Choroid plexus epithelial cell (primary cell): ENCODE results near the gene GPR3.
"Not testable (repeated sequence)": the region's sequence is repeated elsewhere in the genome, so short reads cannot be mapped to it uniquely, and the experiment has no call there.

Experiments
- DNase-seq: peaks from one replicate; pipeline ENCODE4 v3.0.0-alpha.2; 2010; ENCODE audit warnings: low read depth
- H3K4me3 ChIP-seq: 2 replicates; pipeline ENCODE4 v1.5.1; 2011; ENCODE audit warnings: low read depth, mild to moderate bottlenecking, control low read depth, low read length, moderate library complexity
- TF ChIP-seq, protein P1 (sequence below): conservative IDR thresholded peaks from 2 replicates; pipeline ENCODE4 v1.5.1; 2011; ENCODE audit warnings: low read depth, mild to moderate bottlenecking, control low read depth, inconsistent platforms, low read length, moderate library complexity

Gene GPR3

GRCh38 chr1:27381969-27382762 lies 10.3 kb upstream of the GPR3 start:
- DNase-seq: no peak
- H3K4me3 ChIP-seq: no peak overlapping the region

GRCh38 chr1:27383039-27383605 lies 9.3 kb upstream of the GPR3 start, which contains the start of gene CD164L2:
CD164L2 (minus strand) TSS chr1:27383333; CDS start chr1:27383239, 94 bp downstream.
- TF ChIP-seq, protein P1, sequence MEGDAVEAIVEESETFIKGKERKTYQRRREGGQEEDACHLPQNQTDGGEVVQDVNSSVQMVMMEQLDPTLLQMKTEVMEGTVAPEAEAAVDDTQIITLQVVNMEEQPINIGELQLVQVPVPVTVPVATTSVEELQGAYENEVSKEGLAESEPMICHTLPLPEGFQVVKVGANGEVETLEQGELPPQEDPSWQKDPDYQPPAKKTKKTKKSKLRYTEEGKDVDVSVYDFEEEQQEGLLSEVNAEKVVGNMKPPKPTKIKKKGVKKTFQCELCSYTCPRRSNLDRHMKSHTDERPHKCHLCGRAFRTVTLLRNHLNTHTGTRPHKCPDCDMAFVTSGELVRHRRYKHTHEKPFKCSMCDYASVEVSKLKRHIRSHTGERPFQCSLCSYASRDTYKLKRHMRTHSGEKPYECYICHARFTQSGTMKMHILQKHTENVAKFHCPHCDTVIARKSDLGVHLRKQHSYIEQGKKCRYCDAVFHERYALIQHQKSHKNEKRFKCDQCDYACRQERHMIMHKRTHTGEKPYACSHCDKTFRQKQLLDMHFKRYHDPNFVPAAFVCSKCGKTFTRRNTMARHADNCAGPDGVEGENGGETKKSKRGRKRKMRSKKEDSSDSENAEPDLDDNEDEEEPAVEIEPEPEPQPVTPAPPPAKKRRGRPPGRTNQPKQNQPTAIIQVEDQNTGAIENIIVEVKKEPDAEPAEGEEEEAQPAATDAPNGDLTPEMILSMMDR: no peak
- no peak for DNase-seq
- no peak within 1 kb of the TSS for H3K4me3 ChIP-seq

More at GRCh38 chr1:27381969-27382762, 10.3 kb upstream of the GPR3 start:
- TF ChIP-seq, protein P1: no peak

- no peak for DNase-seq
- no peak overlapping the region for H3K4me3 ChIP-seq
- TF ChIP-seq, protein P1: no peak
These were observed 8.8 kb upstream of the GPR3 start for GRCh38 chr1:27383661-27384060.

- not testable (repeated sequence) for DNase-seq, H3K4me3 ChIP-seq
These were observed 7.6 kb upstream of the GPR3 start for GRCh38 chr1:27384797-27385196.

GRCh38 chr1:27388337-27389005 lies 4.0 kb upstream of the GPR3 start:
- DNase-seq: peak; percentile 57
- TF ChIP-seq, protein P1: peak; percentile 92
- H3K4me3 ChIP-seq: no peak overlapping the region

DNA sequence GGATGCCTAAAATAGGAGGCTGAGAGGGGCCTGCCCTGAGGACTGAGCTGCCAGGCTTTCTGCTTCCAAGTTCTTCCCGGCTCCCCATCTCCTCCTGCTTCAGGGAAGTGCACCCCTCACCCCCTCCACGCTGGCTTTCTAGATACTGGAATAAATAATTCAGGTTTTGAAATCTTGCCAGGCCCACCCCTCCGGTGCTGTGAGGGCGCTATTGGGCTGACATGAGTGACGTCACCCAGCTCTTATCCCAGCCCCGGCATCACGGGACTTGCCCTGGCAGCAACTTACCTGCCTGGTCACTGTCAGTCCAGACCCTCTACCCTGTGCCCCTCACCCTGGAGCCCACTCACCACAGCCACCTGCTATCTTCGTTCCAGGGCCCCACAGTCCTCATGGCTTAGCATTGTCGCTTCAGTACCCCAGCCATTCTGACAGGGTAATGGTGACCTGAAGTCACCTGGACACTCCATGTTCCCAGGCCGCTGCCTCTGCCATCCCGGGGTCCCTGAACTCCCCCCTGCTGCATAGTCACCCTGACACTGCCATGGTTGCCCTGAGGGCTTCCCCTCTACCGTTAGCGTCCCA lies 819 bp upstream of the GPR3 start:
- TF ChIP-seq, protein P1: peak; percentile 13
- H3K4me3 ChIP-seq: no peak overlapping the region
- DNase-seq: peak; percentile 55
